ENCODE results near the gene ASB7.

The ASB7 gene

DNA sequence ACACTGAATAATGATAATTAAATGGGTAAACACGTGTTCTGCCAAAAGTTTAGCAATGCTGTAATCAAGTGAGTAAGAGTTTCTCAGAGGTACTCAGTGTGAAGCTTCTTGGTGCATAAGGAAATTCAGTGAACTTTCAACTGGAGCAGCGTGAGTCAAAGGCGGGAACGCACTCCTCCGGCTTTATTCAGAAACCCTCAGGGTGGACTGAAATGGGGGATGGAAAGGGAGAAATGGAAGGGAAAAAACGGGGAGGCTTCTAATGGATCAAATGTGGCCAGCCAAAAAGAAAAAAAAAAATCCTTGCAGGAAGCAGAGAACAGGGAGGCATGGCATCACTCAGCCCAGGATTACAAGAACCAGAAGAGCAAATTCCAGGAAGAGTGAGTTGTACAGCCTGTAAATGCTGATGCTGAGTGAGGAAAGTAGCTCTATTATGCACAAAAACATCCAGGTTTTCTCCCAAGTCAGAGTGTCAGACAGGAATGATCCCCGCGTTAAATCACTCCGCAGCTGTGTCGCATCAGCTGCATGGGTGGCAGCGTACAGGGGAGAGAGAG is 85.3 kb downstream of the ASB7 start:
- no peak for DNase-seq

DNA sequence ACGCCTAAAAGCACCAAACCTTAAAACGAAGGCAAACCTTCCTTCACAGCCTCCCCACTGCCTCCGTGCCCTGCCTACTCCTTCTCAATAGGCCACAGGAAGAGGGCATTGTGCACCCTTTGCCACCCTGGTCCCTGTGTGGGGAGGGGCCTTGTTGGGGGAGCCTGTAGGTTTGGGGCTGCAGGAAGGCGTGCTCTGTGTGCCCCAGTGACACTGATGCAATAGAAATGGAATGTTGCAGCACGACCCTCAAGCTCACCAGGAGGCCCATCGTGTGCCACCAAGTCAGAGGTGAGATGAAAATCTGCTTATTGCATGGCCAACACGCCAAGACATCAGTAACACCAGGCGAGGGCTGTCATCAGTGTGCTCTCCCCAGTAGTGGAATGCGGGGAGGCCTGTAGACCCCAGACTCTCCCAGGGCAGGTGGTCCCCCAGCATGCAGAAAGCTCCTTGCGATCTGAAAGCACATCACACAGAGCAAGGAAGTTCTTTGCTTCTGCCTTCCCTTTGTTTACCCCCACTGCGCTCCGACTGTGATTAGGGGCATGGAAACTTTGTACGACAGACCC is 86.2 kb downstream of the ASB7 start:
- DNase-seq: no peak

DNA sequence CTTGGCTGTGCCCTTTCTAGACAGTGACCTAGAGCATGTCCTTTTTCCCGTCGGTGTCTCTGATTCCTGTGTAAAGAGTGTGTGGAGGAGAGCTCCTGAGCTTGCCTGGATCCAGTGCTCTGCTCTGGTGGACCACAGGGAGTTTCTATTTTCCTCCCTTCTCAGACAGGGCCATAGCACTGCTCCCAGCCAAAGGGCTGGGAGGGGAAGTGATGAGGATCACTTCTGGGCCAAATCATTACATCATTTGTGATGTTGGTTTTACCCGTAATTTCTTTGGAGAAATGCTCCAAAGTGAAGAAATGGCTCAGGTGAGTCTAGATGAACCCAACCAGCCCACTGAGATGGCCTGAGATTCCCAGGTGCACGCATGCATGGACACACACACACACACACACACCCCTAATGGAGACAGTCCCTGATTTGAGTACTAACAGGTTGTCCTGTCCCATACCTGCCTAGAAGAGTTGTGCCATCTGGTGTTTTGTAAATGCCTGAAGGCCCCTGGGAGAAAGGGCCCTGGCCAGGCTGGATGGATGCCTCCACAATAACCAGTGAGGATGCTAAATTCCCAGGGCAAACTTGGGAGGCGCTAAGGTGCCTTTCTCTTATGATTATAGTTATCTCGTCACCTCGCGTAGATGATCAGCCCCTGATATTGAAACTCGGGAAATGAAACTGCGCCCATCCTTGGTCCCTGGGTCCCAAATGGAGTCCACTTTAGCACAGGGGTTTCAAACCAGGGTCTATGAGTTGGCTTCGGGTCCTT is 86.9 kb downstream of the ASB7 start:
- DNase-seq: no peak

DNA sequence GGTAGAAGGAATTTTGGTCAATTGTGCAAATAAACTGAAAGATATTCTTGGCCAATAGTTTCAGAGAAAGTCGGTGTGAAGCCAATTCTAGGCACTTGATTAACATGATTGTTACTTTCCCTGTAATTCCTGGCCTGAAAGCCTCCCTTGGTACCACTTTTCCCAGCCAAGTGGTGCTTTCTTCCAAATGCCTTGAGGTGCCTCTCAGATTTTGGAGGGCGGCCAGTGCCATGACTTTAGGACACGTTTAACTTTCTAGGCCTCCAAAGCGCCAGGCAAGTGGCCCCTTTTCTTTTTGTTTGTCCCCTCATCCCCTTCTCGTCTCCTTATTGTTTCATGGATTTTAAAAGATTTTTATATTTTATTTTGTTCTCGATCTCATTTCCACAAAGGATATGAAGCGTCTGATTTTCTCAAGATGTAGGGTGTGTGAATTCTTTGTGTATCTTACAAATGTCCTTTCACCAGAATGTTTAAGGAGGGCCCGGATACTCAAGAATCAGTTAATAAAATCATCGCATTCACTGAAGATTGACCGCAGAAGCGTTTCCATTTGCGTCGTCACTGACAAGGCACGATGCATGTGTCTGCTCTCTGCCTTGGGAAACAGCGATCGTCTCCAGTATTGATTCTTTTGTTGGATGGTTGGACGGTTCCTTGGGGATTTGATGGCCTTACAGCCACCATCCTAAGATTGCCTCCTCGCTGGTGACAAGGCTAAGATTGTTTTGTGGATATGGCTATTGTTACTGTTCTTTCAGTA is 87.8 kb downstream of the ASB7 start:
- no peak for DNase-seq

DNA sequence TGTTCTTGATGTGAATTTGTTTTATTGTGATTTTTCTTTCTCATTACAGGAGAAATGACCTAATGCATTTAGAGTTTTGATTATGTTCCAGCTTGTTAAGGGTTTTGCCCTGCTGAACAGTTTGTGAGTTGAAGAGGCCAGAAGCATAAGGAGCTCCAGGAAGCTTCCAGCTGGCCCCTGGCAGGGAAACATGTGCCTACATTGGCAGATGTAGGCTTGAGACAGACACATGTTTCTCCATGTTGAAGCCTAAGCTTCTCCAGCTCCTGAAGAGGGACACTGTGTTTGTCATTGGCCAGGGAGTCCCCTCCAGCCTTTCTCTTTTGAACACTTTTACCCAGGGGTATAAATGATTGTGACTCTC is 88.4 kb downstream of the ASB7 start:
- DNase-seq: no peak

DNA sequence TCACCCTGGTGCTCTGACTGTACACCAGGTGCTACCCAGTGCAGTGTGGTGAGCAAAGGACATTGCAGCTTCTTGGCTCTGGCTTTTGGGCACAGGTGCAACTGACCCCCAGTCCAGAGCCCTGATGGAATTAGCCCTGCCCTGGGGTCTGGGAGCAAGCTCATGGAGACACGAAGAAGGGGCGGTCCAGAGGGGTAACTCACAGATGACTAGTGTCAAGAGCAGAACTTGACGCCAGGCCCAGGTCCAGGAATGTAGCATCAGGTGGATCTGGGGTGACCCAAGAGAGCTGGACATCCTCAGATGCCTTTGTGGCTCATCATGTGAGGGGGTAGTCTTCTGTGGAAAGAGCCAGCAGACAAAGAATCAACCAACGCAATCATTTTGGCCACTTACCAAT is 88.9 kb downstream of the ASB7 start:
- no peak for DNase-seq

DNA sequence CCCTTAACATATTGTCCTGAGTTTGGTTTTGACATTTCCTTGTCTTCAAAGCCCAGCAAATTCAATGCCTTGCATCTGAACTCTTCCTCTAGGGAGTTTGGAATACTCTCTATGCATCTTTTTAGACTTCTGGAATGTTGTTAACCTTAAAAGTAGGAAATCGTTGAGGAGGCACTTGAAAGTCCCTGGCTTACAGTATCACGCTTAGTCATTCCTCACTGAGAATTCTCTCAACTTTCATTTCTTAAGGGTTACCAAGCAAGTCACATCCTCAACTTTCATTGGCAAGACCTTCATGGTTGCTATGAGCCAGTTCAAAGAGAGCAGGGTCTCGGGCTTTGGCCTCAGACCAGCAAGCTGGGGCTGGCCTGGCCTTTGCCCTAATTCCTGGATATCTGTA is 89.9 kb downstream of the ASB7 start:
- no peak for DNase-seq

DNA sequence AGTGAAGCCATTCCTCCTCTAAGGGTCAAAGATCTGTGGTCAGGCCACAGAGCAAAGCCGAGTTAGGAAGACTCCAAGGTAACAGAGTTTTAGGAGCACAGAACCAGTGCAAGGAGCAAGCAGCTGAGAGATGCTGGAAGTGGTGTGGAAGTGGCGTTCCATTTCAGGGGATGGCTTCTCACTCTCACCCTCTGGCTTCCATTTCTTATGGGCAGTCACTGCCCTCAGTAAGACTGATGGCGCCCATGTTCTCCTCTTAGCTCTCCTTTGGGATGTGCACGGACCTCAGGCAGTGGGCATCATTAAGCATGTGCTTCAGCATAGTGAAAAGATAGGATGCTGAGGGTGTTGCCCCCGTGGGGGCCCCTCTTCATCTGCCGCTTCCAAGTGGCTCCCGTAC is 90.3 kb downstream of the ASB7 start:
- DNase-seq: no peak

DNA sequence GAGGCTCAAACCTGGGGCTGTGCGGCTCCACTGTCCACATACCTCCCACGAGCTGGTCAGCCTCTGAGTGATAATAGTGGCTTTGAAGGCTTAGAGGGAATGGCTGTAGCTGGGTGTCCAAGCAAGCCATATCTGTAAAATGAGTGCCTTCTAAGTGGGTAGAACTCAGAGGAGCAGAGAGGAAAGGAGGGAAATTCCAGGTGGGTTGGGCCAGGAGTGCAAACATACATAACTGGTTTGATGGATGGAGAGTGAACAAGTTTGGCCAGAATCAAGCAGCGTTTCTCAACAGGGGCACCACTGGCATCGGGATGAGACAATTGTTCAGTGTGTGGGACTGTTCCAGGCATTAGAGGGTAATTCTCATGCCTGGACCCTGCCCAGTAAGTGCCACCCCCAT is 91.1 kb downstream of the ASB7 start:
- no peak for DNase-seq

DNA sequence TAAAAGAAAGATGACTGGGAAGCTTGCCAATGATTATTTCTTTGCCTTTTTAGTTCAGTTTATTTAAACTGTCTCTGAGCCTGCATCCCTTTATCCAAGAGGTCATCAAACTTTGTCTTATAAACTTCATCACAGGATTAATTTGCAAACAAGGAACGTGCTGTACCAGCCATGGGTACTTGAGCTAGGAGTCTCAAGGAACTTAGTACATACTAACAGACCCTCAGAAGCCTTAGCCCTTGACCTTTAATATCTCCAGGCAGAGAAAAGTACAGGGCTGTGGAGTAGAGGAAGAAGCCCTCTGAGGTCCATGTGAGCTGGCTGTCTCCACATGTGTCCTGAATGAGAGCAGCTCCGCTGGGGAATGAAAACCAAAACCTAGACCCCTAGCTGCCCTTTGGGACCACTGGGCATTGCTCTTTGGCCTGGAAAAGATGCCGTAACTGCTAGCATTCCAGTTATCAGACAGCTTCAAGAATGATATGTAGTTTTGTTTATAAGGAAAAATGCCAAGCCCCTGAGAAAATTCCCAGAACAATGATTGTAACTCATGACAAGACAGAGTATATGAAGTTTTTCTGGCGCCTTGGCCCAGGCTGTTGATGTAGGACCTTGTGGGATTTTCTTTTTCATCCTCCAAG is 92.1 kb downstream of the ASB7 start:
- no peak for DNase-seq

DNA sequence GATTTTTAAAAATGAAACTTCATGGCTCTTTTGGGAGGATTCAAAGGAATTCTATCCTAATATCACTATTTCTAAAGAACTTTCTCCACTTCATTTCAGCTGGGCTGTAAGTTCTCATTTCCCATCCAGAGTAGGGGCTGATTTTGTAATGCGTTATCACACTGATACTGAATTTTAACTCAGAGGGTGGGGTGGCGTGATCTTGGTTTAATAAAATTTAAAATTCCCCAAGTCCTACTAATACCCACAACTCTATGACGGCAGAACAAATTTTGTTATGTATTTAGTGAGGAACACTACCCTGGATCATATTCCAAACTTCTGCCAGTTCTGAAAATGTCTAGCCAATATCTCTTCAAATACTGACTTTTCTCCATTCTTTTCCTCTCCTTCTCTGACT is 92.7 kb downstream of the ASB7 start:
- no peak for DNase-seq

DNA sequence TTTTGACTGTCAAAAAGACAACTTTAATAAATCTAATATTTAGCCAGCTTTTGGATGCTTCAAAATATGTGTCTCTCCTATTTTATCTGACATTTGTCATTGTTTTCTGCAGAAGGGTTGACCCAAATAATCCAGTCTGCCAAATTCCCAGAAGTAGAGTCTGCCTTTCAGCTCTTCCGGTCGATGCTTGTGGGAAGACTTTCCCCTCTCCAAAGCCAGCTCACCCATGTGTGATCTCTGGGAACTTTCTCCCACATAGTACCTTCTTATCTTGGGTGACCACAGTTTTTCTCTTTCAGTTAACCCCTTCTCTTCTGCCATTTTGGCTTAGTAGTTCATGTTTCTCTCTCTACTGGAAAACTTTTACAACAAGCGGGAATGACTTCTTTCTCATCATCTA is 94.1 kb downstream of the ASB7 start:
- no peak for DNase-seq

Measured in inflammatory macrophage (primary cell).